ENCODE measurements around the gene HYLS1.
"Not testable (repeated sequence)": the region's sequence is repeated elsewhere in the genome, so short reads cannot be mapped to it uniquely, and the experiment has no call there.

The HYLS1 gene

GRCh38 chr11:125887373-125888324 lies at the start of gene HYLS1:
Gene HYLS1 (plus strand): TSS chr11:125887668. CDS start chr11:125899369, 11,701 bp downstream.
- peak; percentile 58 to 96 (median 87) for DNase-seq

GRCh38 chr11:125842321-125842948 lies 45.0 kb upstream of the HYLS1 start:
- no peak for DNase-seq

- no peak for DNase-seq
Measured at GRCh38 chr11:125846188-125846587, 41.3 kb upstream of the HYLS1 start.

- not testable (repeated sequence) for DNase-seq
Measured at GRCh38 chr11:125857670-125858069, 29.8 kb upstream of the HYLS1 start.

GRCh38 chr11:125862786-125863185 lies 24.7 kb upstream of the HYLS1 start:
- not testable (repeated sequence) for DNase-seq

- not testable (repeated sequence) for DNase-seq
Measured at GRCh38 chr11:125865354-125865753, 22.1 kb upstream of the HYLS1 start.

- no peak for DNase-seq
Measured at GRCh38 chr11:125869521-125869920, 17.9 kb upstream of the HYLS1 start.

- DNase-seq: no peak
Measured at GRCh38 chr11:125871391-125872137, 15.9 kb upstream of the HYLS1 start.

GRCh38 chr11:125872138-125872491 lies 15.4 kb upstream of the HYLS1 start:
- DNase-seq: no peak

- DNase-seq: no peak
Measured at GRCh38 chr11:125873881-125874555, 13.4 kb upstream of the HYLS1 start.

- peak in 10 of 14 donors; percentile 6 to 59 (median 24) for DNase-seq
Measured at GRCh38 chr11:125874556-125875124, 12.8 kb upstream of the HYLS1 start.

- no peak for DNase-seq
Measured at GRCh38 chr11:125881291-125881690, 6.2 kb upstream of the HYLS1 start.

GRCh38 chr11:125883375-125883774 lies 4.1 kb upstream of the HYLS1 start:
- no peak for DNase-seq

- DNase-seq: peak in 6 of 14 donors; percentile 53 to 70 (median 63)
Measured at GRCh38 chr11:125886997-125887372, 483 bp upstream of the HYLS1 start.

GRCh38 chr11:125890447-125891100 lies 3.1 kb downstream of the HYLS1 start:
- DNase-seq: no peak

GRCh38 chr11:125892071-125892470 lies 4.6 kb downstream of the HYLS1 start:
- DNase-seq: no peak

- no peak for DNase-seq
Measured at GRCh38 chr11:125892994-125893393, 5.5 kb downstream of the HYLS1 start.

GRCh38 chr11:125901872-125902271 lies 14.4 kb downstream of the HYLS1 start:
- no peak for DNase-seq

- DNase-seq: no peak
Measured at GRCh38 chr11:125902277-125902926, 14.9 kb downstream of the HYLS1 start.

- peak; percentile 19 to 94 (median 83) for DNase-seq
Measured at GRCh38 chr11:125902927-125903710, 15.7 kb downstream of the HYLS1 start, which contains the start of gene PUS3. Gene PUS3 (minus strand): TSS chr11:125903206. CDS start chr11:125896284, 6,922 bp downstream.

Data from C1 segment of cervical spinal cord (tissue), 14 donors.